ENCODE measurements around the gene NR4A1.

DNA sequence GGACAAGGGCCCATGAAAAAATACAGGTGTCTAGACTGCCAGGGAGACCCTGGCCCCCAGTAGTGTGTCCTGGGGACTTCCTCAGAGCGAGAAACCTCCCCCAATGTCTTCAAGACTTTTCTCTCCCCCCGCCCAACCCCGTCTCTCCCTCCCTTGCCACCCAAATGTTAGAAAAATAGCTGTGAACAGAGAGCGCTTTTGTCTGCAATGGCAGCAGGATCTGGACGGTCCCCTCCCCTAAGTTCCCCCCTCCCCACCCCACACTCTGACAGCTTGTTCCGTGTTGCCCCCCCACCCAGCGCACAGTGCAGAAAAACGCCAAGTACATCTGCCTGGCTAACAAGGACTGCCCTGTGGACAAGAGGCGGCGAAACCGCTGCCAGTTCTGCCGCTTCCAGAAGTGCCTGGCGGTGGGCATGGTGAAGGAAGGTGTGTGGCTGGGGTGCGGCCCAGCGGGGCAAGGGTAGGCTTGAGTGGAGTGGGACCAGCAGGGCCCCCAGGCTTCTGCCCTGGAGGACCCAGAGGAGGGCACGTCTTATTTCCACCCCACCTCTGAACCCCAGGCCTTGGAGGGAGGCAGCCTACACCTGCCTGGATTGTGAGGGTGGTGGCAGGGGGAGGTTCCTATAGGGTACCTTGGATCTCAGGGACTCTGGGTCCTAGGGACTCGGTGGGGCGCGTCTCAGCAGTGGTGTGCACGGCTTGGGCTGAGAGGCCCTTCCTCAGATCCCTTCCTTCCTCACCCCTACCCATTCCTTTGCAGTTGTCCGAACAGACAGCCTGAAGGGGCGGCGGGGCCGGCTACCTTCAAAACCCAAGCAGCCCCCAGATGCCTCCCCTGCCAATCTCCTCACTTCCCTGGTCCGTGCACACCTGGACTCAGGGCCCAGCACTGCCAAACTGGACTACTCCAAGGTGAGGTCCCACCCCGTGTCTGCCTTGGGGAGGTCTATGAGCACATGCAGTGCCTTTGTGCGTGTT, 4.8 kb downstream of the NR4A1 start:
- TF ChIP-seq, protein P1, sequence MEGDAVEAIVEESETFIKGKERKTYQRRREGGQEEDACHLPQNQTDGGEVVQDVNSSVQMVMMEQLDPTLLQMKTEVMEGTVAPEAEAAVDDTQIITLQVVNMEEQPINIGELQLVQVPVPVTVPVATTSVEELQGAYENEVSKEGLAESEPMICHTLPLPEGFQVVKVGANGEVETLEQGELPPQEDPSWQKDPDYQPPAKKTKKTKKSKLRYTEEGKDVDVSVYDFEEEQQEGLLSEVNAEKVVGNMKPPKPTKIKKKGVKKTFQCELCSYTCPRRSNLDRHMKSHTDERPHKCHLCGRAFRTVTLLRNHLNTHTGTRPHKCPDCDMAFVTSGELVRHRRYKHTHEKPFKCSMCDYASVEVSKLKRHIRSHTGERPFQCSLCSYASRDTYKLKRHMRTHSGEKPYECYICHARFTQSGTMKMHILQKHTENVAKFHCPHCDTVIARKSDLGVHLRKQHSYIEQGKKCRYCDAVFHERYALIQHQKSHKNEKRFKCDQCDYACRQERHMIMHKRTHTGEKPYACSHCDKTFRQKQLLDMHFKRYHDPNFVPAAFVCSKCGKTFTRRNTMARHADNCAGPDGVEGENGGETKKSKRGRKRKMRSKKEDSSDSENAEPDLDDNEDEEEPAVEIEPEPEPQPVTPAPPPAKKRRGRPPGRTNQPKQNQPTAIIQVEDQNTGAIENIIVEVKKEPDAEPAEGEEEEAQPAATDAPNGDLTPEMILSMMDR (IDR thresholded peaks at IDR 0.05) = no peak
- TF ChIP-seq POLR2AphosphoS5 (IDR thresholded peaks at IDR 0.05) (peak; percentile 54), POLR2A (IDR thresholded peaks at IDR 0.05) (peak; percentile 19)

Data from prostate gland (tissue), 2 donors.